CD4-positive, alpha-beta T cell (primary cell): ENCODE measurements around the gene RIIAD1. TPM values are rescaled to one million over a fixed set of nuclear protein-coding genes. Genes with fewer than 3 reads are reported as not detected.

Source experiments
- ATAC-seq: fragments of 200-7000 bp; cut with Tn5 transposase; one replicate; pipeline ENCODE4 v1.10.0; 2022; ENCODE audit warnings: mild to moderate bottlenecking; ENCODE audit not compliant: poor library complexity
- CTCF ChIA-PET: fragments of 350-600 bp; sonication (Branson Sonifier 250); formaldehyde crosslinking; loops from one replicate; lab custom pipeline; 2021; ENCODE audit warnings: antibody characterized with exemption, inconsistent platforms; lab: Charles Lee
- POLR2A ChIA-PET: fragments of 350-600 bp; sonication (Branson Sonifier 250); formaldehyde crosslinking; loops from one replicate; lab custom pipeline; 2021; ENCODE audit warnings: antibody characterized with exemption, inconsistent platforms; lab: Charles Lee
- DNase-seq, 14 experiments: peaks; one replicate each; pipeline ENCODE4 v3.0.0-alpha.2; 2013 to 2020; ENCODE audit warnings: mixed read lengths in 2 of 14
- H3K27ac ChIP-seq, 2 donors: one replicate each; pipeline versions ENCODE4 v1.5.1 to v1.7.0; 2013; ENCODE audit warnings: low read length in 2 of 2, low read depth in 1 of 2, mild to moderate bottlenecking in 1 of 2
- H3K27me3 ChIP-seq, 2 experiments: 1 replicate in 1 of 2; 2 replicates in 1 of 2; pipeline versions ENCODE4 v1.6.1 to v1.7.0; 2013; ENCODE audit warnings: low read length in 2 of 2, control low read depth in 1 of 2, mild to moderate bottlenecking in 1 of 2, moderate library complexity in 1 of 2; ENCODE audit not compliant: insufficient read depth in 2 of 2, control insufficient read depth in 1 of 2
- H3K36me3 ChIP-seq: one replicate; pipeline ENCODE4 v1.6.1; 2013; ENCODE audit warnings: low read length, control low read depth; ENCODE audit not compliant: insufficient read depth
- H3K4me1 ChIP-seq: one replicate; pipeline ENCODE4 v1.6.1; 2013; ENCODE audit warnings: low read length, control low read depth; ENCODE audit not compliant: insufficient read depth
- H3K4me3 ChIP-seq: one replicate; pipeline ENCODE4 v1.5.1; 2013; ENCODE audit warnings: mild to moderate bottlenecking, low read length, moderate library complexity
- H3K9me3 ChIP-seq, 2 experiments: 1 replicate in 1 of 2; 2 replicates in 1 of 2; pipeline versions ENCODE4 v1.6.1 to v1.7.0; 2013; ENCODE audit warnings: low read length in 2 of 2, mild to moderate bottlenecking in 2 of 2, control low read depth in 1 of 2, moderate library complexity in 1 of 2; ENCODE audit not compliant: control insufficient read depth in 1 of 2, insufficient read depth in 1 of 2
- H3K27ac Mint-ChIP-seq: one replicate; pipeline ENCODE4 v1.8.0; 2020; ENCODE audit warnings: mixed read lengths
- H3K27me3 Mint-ChIP-seq: one replicate; pipeline ENCODE4 v1.8.0; 2021; ENCODE audit warnings: mixed read lengths
- H3K36me3 Mint-ChIP-seq: one replicate; pipeline ENCODE4 v1.8.0; 2021; ENCODE audit warnings: low read depth, mixed read lengths
- H3K4me1 Mint-ChIP-seq: one replicate; pipeline ENCODE4 v1.8.0; 2021; ENCODE audit warnings: low read depth, mixed read lengths
- H3K4me3 Mint-ChIP-seq: one replicate; pipeline ENCODE4 v1.8.0; 2020; ENCODE audit warnings: mild to moderate bottlenecking, mixed read lengths
- H3K9me3 Mint-ChIP-seq: one replicate; pipeline ENCODE4 v1.8.0; 2020; ENCODE audit warnings: mixed read lengths
- intact Hi-C, 2 experiments: fragments of 100-400 bp; cut with DNase I in 1 of 2; cut with micrococcal nuclease in 1 of 2; formaldehyde crosslinking; loops; one replicate each; pipeline versions ENCODE4 v1.15.1 to v1.9.0; 2023 to 2025; cut with DNase I, micrococcal nuclease
- total RNA-seq, 174 experiments: library from RNA in 2 of 174; stranded (reverse) in 2 of 174; gene quantifications; one replicate each; pipeline ENCODE4 v1.2.3 and lab custom pipeline; 2021 to 2026
- TF ChIP-seq, protein P1 (sequence below): fragments of 200-600 bp; IDR thresholded peaks from one replicate; pipeline ENCODE4 v1.8.0; 2022; ENCODE audit warnings: antibody characterized with exemption, mild to moderate bottlenecking

The RIIAD1 gene
- total RNA-seq, 2 experiments from 2014 or later: not detected

DNA sequence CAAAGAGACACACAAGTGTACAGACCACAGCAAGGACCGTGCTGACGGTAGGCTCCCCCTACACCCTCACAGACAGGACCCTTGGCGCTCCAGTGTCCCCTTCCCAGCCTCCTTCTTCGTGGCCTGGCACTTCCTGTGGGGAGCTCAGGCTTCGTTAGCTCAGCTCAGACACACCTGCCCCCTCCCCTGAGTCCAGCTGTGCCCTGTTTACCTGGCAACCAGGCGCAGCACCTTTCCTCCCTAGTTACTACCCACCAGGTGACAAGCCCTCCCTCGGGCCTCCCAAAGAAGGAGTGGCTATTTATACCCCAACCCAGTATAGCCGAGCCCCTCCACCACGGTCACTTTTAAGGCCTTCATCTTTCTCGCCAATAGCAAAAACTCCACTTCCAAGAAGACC, 9.4 kb upstream of the RIIAD1 start:
- Histone ChIP-seq H3K27me3 (peaks cover 23 to 25% of the 10 kb centered on the region in 2 experiments), H3K36me3 (no peaks in the 10 kb centered on the region), H3K9me3 (peaks cover 0 to 5% of the 10 kb centered on the region in 2 experiments), H3K4me1 (peaks cover 5% of the 10 kb centered on the region), H3K4me3 (no peak overlapping the region), H3K27ac (no peak overlapping the region)
- Mint-ChIP-seq H3K36me3 (no peaks in the 10 kb centered on the region), H3K4me1 (peaks cover 4% of the 10 kb centered on the region), H3K27me3 (peaks cover 46% of the 10 kb centered on the region), H3K4me3 (no peak overlapping the region), H3K27ac (no peak overlapping the region), H3K9me3 (no peaks in the 10 kb centered on the region)
- TF ChIP-seq, protein P1, sequence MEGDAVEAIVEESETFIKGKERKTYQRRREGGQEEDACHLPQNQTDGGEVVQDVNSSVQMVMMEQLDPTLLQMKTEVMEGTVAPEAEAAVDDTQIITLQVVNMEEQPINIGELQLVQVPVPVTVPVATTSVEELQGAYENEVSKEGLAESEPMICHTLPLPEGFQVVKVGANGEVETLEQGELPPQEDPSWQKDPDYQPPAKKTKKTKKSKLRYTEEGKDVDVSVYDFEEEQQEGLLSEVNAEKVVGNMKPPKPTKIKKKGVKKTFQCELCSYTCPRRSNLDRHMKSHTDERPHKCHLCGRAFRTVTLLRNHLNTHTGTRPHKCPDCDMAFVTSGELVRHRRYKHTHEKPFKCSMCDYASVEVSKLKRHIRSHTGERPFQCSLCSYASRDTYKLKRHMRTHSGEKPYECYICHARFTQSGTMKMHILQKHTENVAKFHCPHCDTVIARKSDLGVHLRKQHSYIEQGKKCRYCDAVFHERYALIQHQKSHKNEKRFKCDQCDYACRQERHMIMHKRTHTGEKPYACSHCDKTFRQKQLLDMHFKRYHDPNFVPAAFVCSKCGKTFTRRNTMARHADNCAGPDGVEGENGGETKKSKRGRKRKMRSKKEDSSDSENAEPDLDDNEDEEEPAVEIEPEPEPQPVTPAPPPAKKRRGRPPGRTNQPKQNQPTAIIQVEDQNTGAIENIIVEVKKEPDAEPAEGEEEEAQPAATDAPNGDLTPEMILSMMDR: no peak
- intact Hi-C loops: no loop called here
- DNase-seq: no peak
- no peak for ATAC-seq
- ChIA-PET CTCF (no interaction called here), POLR2A (no interaction called here)

DNA sequence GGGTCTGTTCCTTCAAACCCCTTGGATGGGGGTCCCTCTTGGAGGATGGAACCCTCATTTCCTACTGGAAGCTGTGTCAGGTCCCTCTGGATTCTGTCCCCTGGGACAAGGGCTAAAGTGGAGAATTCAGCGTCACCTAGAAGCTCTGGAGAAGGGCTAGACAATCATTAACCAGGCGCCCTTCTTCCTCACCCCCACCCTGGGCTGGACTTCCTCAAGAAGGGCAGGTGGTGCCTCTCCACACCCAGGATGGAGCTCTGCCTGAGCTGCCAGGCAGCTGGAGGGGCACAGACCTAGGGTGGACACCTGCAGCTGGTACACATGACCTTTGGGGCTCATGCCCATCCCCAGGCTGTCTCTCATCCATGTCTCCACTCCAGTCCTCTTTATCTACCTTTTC, 8.3 kb upstream of the RIIAD1 start:
- no peaks in the 10 kb centered on the region for H3K9me3 Mint-ChIP-seq
- peaks cover 57% of the 10 kb centered on the region for H3K27me3 Mint-ChIP-seq
- H3K4me1 ChIP-seq: peaks cover 9% of the 10 kb centered on the region
- H3K36me3 ChIP-seq: no peaks in the 10 kb centered on the region
- POLR2A ChIA-PET: no interaction called here
- H3K4me1 Mint-ChIP-seq: peaks cover 13% of the 10 kb centered on the region
- no peak overlapping the region for H3K27ac ChIP-seq
- H3K4me3 ChIP-seq: no peak overlapping the region
- no peak overlapping the region for H3K4me3 Mint-ChIP-seq
- no peak overlapping the region for H3K27ac Mint-ChIP-seq
- H3K36me3 Mint-ChIP-seq: no peaks in the 10 kb centered on the region
- DNase-seq (no peak), ATAC-seq (no peak)
- peaks cover 34 to 36% of the 10 kb centered on the region in 2 experiments for H3K27me3 ChIP-seq
- peaks cover 0 to 5% of the 10 kb centered on the region in 2 experiments for H3K9me3 ChIP-seq
- TF ChIP-seq, protein P1: no peak
- intact Hi-C loops: no loop called here
- CTCF ChIA-PET: no interaction called here

DNA sequence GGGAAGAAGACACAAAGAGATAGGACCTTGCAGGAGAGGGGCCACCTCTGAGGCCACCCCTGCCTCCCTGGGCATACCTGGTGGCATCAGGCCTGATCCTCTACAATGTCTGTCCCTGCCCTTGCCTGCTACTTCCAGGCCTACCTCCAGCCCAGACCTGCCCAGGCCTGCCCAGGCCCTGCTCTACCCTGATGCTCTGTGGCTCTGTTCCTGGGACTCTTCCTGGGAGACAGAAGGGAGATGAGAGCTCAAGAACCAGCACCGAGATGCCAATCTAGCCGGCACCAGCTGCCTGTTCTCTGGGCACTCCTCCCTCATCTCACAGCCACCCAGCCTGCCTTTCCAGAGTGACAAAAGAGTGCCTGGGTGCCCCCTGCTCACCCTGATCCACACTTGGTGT, 7.4 kb upstream of the RIIAD1 start:
- Histone ChIP-seq H3K9me3 (peaks cover 0 to 5% of the 10 kb centered on the region in 2 experiments), H3K27me3 (peaks cover 40 to 41% of the 10 kb centered on the region in 2 experiments), H3K27ac (no peak overlapping the region), H3K4me3 (no peak overlapping the region), H3K36me3 (no peaks in the 10 kb centered on the region), H3K4me1 (peaks cover 9% of the 10 kb centered on the region)
- DNase-seq (no peak), ATAC-seq (no peak)
- no peak overlapping the region for H3K4me3 Mint-ChIP-seq
- H3K27ac Mint-ChIP-seq: no peak overlapping the region
- H3K4me1 Mint-ChIP-seq: peaks cover 14% of the 10 kb centered on the region
- H3K9me3 Mint-ChIP-seq: no peaks in the 10 kb centered on the region
- POLR2A ChIA-PET: no interaction called here
- H3K27me3 Mint-ChIP-seq: peaks cover 65% of the 10 kb centered on the region
- intact Hi-C loops: no loop called here
- TF ChIP-seq, protein P1: no peak
- no peaks in the 10 kb centered on the region for H3K36me3 Mint-ChIP-seq
- CTCF ChIA-PET: no interaction called here
